Inferior parietal cortex (tissue), 1 donor: ENCODE measurements around the gene SIGLEC14.
A peak's percentile ranks its signal among the peaks of the same experiment; 100 is the strongest.

Experiments used
- DNase-seq: peaks from one replicate; pipeline ENCODE4 v3.0.0-alpha.2; 2016; ENCODE audit errors: extremely low spot score

The SIGLEC14 gene

DNA sequence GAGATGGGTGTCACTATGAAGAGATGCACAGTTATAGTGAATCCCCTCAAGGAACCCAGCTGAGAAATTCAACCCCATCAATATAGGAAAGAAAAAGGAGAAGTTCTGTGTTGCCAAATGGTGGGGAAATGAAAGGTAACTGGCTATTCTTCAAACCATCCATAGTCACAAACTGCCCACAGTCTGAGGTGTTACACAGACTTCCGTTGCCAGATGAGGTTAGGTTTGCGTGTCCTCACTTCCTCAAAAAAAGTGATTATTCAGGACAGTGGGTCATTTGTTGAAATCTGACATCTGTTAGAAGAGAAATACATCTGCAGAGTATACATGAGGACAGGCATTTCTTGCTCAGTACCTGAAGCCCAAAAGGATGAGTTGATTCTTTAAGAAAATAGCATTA lies 25.4 kb downstream of the SIGLEC14 start:
- DNase-seq, result no peak

DNA sequence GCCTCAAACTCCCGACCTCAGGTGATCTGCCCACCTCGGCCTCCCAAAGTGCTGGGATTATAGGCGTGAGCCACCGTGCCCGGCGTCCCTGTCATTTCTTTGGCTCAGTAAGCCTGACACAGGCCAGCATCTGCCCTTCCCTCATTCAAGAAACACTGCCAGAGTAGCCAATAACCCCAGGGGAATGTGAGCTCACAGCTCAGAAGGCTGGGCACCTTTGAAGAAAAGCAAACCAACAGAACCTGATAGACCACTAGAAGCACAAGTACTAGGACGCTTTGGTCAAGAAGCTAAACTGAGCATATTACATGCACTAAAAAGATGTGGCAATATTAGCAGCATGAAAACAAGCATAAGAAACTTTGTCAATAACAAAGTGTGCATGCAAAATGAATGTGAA lies 30.6 kb downstream of the SIGLEC14 start:
- no peak for DNase-seq

GRCh38 chr19:51614789-51615188 lies 31.8 kb downstream of the SIGLEC14 start:
- DNase-seq, result no peak

DNA sequence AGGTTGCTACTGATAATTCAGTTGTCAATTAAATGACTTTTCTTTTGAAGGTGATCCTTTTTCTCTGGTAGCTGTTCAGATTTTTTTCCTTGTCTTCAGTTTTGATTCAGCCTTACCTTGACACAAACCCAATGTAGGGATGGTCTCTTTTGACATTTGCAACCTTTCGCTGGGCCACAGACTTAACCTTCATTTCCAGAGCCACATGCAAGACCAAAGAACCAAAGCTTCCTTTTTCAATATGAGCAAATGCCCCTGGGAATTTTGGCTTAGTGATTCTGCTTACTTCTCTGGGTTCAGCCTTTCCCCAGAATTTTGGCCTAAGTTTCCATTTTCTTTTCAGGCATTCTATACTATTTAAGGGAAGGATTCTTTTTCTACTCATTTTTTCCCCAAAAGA lies 36.0 kb downstream of the SIGLEC14 start:
- DNase-seq, result no peak

DNA sequence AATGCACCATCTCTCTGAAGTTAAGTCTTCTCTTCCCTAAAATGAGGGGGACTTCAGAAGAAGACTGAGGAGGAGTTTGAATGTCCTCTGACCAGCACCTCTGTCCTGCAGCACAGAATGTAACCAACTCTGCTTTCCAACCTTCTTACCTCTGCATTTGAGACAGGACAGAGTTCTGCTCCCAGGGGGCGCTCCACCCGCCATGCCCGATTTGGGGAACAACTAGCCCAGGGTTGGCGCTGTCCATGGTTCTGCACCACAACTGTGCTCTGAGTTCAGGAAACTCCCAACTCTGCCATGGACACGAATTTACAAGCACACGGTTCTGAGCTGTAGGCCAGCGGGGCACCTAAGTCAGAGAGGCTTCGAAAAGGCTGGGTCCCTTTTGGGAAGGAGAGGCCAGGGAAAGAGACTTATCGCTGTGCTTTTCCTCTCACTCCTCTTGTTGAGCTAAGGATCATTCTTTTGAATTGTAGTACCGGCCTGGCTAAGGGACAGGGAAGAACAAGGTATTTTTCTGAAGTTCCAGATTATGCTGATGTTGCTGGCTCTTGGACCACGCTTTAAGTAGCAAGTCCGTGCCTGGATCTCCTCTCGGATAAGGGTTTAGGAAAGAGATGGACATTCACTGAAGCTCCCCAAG lies 38.6 kb downstream of the SIGLEC14 start:
- DNase-seq, result peak; percentile 40

- DNase-seq, result no peak
Measured at GRCh38 chr19:51607077-51607476, 39.5 kb downstream of the SIGLEC14 start.

DNA sequence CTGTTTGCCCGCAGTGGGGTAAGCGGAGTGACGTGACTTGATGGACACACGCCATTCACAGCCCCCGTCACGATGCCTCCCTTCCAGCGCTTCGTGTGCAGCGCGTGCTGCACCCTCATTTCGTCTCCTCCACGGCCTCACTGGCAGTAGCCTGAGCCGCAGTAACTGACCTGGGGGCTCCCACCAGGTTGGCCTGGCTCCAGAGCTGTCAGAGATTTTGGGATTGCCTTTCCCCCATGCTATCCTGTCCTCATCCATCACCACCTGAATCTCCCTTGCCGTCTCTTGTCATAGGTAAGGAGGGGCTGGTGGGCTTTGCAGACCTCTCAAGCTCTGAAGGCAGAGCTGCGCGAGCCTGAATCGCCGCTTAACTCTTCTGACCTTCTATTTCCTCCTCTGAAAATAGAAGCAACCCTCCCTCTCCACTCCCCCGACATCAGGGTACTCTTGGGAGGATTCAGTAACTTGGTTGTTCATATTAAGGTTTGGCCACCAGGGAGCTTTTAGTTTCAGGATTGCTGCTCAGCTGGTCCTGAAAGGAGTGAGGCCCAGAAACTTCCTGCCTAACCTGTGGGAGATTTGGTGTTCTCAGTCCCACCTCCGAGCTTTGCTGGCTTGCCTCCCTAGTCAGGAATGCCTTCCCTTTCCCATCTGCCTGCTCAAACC lies 44.3 kb downstream of the SIGLEC14 start:
- no peak for DNase-seq

DNA sequence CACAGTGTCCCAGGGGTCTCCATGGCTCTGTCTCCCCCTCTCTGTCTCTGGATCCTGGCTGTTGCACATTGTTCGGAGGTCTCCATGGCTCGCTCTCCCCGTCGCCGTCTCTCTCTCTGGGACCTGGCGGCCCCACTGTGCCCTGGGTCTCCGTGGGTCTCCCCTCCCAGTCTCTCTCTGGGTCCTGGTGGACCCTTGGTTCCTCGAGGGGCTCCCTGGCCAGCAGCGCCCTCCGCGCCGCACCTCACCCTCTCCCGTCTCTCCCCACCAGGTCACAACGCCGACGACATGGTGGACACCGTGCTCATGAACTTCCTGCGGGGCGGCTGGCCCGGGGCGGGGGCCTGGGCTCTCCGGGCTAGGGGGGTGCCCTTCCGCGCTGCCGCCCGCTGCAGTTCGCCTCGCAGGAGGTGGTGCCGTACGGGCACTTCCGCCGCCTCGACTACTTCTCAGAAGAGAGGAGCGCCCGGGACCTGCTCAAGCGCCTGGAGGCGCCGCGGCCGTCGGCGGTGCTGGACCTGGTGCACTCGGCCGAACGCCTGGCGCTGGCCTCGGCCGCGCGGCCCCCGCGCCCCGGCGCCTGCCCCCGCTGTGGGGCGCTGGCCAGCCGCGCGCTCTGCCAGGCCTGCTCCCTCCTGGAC lies 45.6 kb downstream of the SIGLEC14 start:
- no peak for DNase-seq

- no peak for DNase-seq
Measured at GRCh38 chr19:51599084-51599483, 47.5 kb downstream of the SIGLEC14 start.

- DNase-seq, result no peak
Measured at GRCh38 chr19:51598159-51598915, 48.3 kb downstream of the SIGLEC14 start.

- DNase-seq, result no peak
Measured at GRCh38 chr19:51595190-51596175, 51.1 kb downstream of the SIGLEC14 start.

GRCh38 chr19:51594774-51595109 lies 51.9 kb downstream of the SIGLEC14 start:
- DNase-seq, result no peak

GRCh38 chr19:51593969-51594773 lies 52.5 kb downstream of the SIGLEC14 start:
- DNase-seq, result peak; percentile 99

GRCh38 chr19:51593138-51593890 lies 53.3 kb downstream of the SIGLEC14 start:
- DNase-seq, result no peak
